Adrenal gland (tissue), 12 donors: Measurements from ENCODE around the gene ASIC5. TPM values are rescaled to one million over a fixed set of nuclear protein-coding genes. Genes with fewer than 3 reads are reported as not detected.
"Not testable (repeated sequence)": the region's sequence is repeated elsewhere in the genome, so short reads cannot be mapped to it uniquely, and the experiment has no call there.

Source experiments
- DNase-seq, 7 donors: peaks; one replicate each; pipeline ENCODE4 v3.0.0-alpha.2; 2019 to 2020
- H3K27ac ChIP-seq, 5 donors: fragments of 200-600 bp; sonication (generic) in 4 of 5; 1 replicate in 3 of 5; 2 replicates in 2 of 5; pipeline versions ENCODE4 v1.5.1 to v1.8.0; 2016 to 2020; ENCODE audit warnings: mild to moderate bottlenecking in 1 of 5
- H3K27me3 ChIP-seq: fragments of 200-600 bp; 2 replicates; pipeline ENCODE4 v1.8.0; 2021
- H3K36me3 ChIP-seq, 2 donors: fragments of 200-600 bp; replicated peaks in 1 of 2; 1 replicate in 1 of 2; 2 replicates in 1 of 2; pipeline versions ENCODE4 v1.5.1 to v1.8.0; 2018 to 2022
- H3K4me1 ChIP-seq, 2 donors: fragments of 200-600 bp; replicated peaks in 1 of 2; 1 replicate in 1 of 2; 2 replicates in 1 of 2; pipeline versions ENCODE4 v1.5.1 to v1.8.0; 2018 to 2021
- H3K4me3 ChIP-seq, 4 donors: fragments of 200-600 bp; sonication (generic) in 3 of 4; one replicate each; pipeline ENCODE4 v1.5.1; 2016 to 2018
- H3K9me3 ChIP-seq, 3 donors: fragments of 200-600 bp; sonication (generic) in 1 of 3; replicated peaks in 1 of 3; 1 replicate in 2 of 3; 2 replicates in 1 of 3; pipeline versions ENCODE4 v1.5.1 to v1.8.0; 2016 to 2021
- POLR2A ChIP-seq, 2 donors: fragments of 450-650 bp; IDR thresholded peaks; one replicate each; pipeline ENCODE4 v1.6.1; 2017; ENCODE audit warnings: antibody characterized with exemption in 2 of 2, mild to moderate bottlenecking in 2 of 2, moderate library complexity in 1 of 2
- WGBS, 4 donors: extraction: QIAGEN DNeasy Blood & Tissue Kit in 2 of 4; methylation state at CpG; one replicate each; pipeline versions ENCODE4 v1.1.5 to v1.1.7; 2013 to 2017; 5-methylcytosine and 5-hydroxymethylcytosine counted together
- intact Hi-C, 2 donors: fragments of 100-400 bp; cut with DNase I; formaldehyde crosslinking; loops; one replicate each; pipeline versions ENCODE4 v1.14.1 to v1.15.0; 2022 to 2023
- polyA plus RNA-seq, 3 donors: library from polyadenylated mRNA; stranded (reverse); fragments of 200-250 nt in 2 of 3; fragments of 350-450 nt in 1 of 3; fragmentation: Illumina TruSeq in 1 of 3; extraction: RNeasy Lipid Tissue Mini Kit (QIAGEN cat#74804) in 1 of 3; gene quantifications; one replicate each; pipeline ENCODE4 v1.2.3, GENCODE V29; 2013 to 2014
- total RNA-seq, 9 donors: library from RNA; depleted of rRNA in 4 of 9; stranded (reverse); fragments of >200 nt in 4 of 9; fragments of 120-200 nt in 1 of 9; fragmentation: NEBNext Ultra II Directional in 1 of 9; extraction: Animal tissue kit (Norgen Biotek cat#: 25700) in 1 of 9; gene quantifications; one replicate each; pipeline versions ENCODE4 v1.1.0 to v1.2.4, GENCODE V29; 2013 to 2023
- TF ChIP-seq, protein P1 (sequence below), 6 experiments: fragments of 450-650 bp in 4 of 6; fragments of 200-600 bp in 2 of 6; sonication (generic) in 1 of 6; IDR thresholded peaks; 1 replicate in 5 of 6; 2 replicates in 1 of 6; pipeline versions ENCODE4 v1.5.1 to v1.8.0; 2016 to 2021; ENCODE audit warnings: antibody characterized with exemption in 6 of 6, mild to moderate bottlenecking in 2 of 6, moderate library complexity in 1 of 6
- donor health status: healthy with polysubstance abuse.
- donor health status: Bipolar disorder and iron deficiency.
- donor health status: DM: yes; HTN: yes; CAD: no.
- donor health status: DM: no; HTN: no; CAD: no.
- donor health status: DM: no; HTN: no; CAD: no.
- donor health status: DM: yes; HTN: yes; CAD: no.

ASIC5 gene
- total and polyA plus RNA-seq, 12 donors: not detected

- 60 to 72% (median 68%) methylated on average over 6 to 9 of the region's 9 CpGs for WGBS, 4 donors
- H3K4me1 ChIP-seq: no peaks in the 10 kb centered on the region
- no peaks in the 10 kb centered on the region for H3K27me3 ChIP-seq
- TF ChIP-seq, protein P1, sequence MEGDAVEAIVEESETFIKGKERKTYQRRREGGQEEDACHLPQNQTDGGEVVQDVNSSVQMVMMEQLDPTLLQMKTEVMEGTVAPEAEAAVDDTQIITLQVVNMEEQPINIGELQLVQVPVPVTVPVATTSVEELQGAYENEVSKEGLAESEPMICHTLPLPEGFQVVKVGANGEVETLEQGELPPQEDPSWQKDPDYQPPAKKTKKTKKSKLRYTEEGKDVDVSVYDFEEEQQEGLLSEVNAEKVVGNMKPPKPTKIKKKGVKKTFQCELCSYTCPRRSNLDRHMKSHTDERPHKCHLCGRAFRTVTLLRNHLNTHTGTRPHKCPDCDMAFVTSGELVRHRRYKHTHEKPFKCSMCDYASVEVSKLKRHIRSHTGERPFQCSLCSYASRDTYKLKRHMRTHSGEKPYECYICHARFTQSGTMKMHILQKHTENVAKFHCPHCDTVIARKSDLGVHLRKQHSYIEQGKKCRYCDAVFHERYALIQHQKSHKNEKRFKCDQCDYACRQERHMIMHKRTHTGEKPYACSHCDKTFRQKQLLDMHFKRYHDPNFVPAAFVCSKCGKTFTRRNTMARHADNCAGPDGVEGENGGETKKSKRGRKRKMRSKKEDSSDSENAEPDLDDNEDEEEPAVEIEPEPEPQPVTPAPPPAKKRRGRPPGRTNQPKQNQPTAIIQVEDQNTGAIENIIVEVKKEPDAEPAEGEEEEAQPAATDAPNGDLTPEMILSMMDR (IDR thresholded peaks at IDR 0.05): no peak
- TF ChIP-seq POLR2A (IDR thresholded peaks at IDR 0.05): no peak
- no peak for DNase-seq
- no peaks in the 10 kb centered on the region for H3K36me3 ChIP-seq
- no peaks in the 10 kb centered on the region for H3K9me3 ChIP-seq
- intact Hi-C loops: no loop called here
- no peak overlapping the region for H3K4me3 ChIP-seq
- H3K27ac ChIP-seq: no peak overlapping the region
Observed at GRCh38 chr4:155802190-155802959, 63.7 kb downstream of the ASIC5 start.

DNA sequence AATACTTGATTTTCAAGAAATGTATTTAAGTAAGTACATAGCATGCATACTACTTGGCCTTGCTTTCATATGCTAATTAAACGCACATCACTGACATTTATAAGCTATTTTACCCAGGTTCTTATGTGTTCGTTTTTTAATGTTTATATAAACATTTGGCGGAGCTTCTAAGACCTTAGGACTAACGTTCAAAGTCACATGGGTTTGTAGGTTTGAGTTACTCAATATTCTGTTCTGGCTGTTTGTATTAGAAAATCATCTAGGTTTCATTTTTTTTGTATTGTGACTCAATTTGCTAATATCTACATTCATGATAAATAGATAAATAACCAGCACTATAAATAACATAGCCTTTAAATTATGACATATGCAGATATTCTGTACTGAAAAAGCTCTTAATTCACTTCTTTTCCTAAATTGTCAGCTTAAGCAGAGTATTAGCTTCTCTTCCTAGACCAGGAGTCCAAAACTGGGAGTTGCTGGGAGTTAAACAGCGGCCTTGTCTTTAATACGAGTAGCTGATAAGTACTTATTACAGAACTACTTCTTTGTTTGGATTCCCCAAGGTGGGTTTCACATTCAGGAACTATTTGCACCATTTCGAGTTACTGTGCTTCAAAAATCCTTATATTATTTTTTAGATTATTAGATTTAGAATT is 65.3 kb downstream of the ASIC5 start:
- no peak for TF ChIP-seq POLR2A (IDR thresholded peaks at IDR 0.05)
- TF ChIP-seq, protein P1 (IDR thresholded peaks at IDR 0.05): no peak
- 73 to 83% (median 76%) methylated on average over 7 of the region's 7 CpGs for WGBS, 4 donors
- intact Hi-C loops: no loop called here

GRCh38 chr4:155799794-155800123 is 66.3 kb downstream of the ASIC5 start:
- TF ChIP-seq POLR2A (IDR thresholded peaks at IDR 0.05): no peak
- TF ChIP-seq, protein P1 (IDR thresholded peaks at IDR 0.05): no peak
- intact Hi-C loops: no loop called here
- WGBS, 4 donors: 72 to 86% (median 80%) methylated on average over 8 of the region's 8 CpGs
- Histone ChIP-seq H3K9me3 (no peaks in the 10 kb centered on the region), H3K27ac (no peak overlapping the region), H3K27me3 (no peaks in the 10 kb centered on the region), H3K4me1 (no peaks in the 10 kb centered on the region), H3K4me3 (no peak overlapping the region), H3K36me3 (no peaks in the 10 kb centered on the region)
- no peak for DNase-seq

More for the DNA sequence above, 65.3 kb downstream of the ASIC5 start:
- Histone ChIP-seq H3K4me3 (no peak overlapping the region), H3K36me3 (no peaks in the 10 kb centered on the region), H3K9me3 (no peaks in the 10 kb centered on the region), H3K4me1 (no peaks in the 10 kb centered on the region), H3K27me3 (no peaks in the 10 kb centered on the region), H3K27ac (no peak overlapping the region)
- DNase-seq: no peak

- TF ChIP-seq, protein P1 (IDR thresholded peaks at IDR 0.05): no peak
- no peak for TF ChIP-seq POLR2A (IDR thresholded peaks at IDR 0.05)
- H3K27ac ChIP-seq: no peak overlapping the region
- H3K4me1 ChIP-seq: no peaks in the 10 kb centered on the region
- H3K36me3 ChIP-seq: no peaks in the 10 kb centered on the region
- DNase-seq: no peak
- no peaks in the 10 kb centered on the region for H3K27me3 ChIP-seq
- 62 to 70% (median 66%) methylated on average over 5 of the region's 5 CpGs for WGBS, 4 donors
- intact Hi-C loops: no loop called here
- H3K9me3 ChIP-seq: no peaks in the 10 kb centered on the region
- H3K4me3 ChIP-seq: no peak overlapping the region
Observed at GRCh38 chr4:155799116-155799793, 66.8 kb downstream of the ASIC5 start.

DNA sequence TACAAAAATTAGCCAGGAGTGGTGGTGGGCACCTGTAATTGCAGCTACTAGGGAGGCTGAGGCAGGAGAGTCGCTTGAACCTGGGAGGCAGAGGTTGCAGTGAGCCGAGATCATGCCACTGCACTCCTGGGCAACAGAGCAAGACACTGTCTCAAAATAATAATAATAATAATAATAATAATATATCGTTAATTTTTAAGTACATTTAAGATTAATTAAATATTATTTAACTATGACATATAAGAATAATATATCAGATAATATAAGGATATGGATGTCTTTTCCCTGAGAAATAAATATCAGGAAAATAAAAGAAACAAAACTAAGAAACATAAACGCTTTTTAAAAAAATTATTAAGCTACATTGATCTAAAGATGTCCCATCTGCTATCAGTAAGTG is 68.5 kb downstream of the ASIC5 start:
- intact Hi-C loops: not testable (repeated sequence)

More for the DNA sequence above, 68.5 kb downstream of the ASIC5 start:
- not testable (repeated sequence) for H3K9me3 ChIP-seq, H3K4me1 ChIP-seq, H3K27me3 ChIP-seq, H3K36me3 ChIP-seq, H3K4me3 ChIP-seq, DNase-seq, H3K27ac ChIP-seq
- WGBS, 4 donors: 84 to 95% (median 91%) methylated on average over 4 of the region's 4 CpGs
